Epithelial cell of esophagus (primary cell): ENCODE data around the gene TCP11.

ENCODE experiments used
- DNase-seq: peaks from one replicate; pipeline ENCODE4 v3.0.0; 2010; ENCODE audit warnings: low read depth
- H3K4me3 ChIP-seq: 2 replicates; pipeline ENCODE4 v1.5.1; 2011; ENCODE audit warnings: mild to moderate bottlenecking, low read length, control low read depth
- TF ChIP-seq, protein P1 (sequence below): IDR thresholded peaks from 2 replicates; pipeline ENCODE4 v1.5.1; 2011; ENCODE audit warnings: low read depth, mild to moderate bottlenecking, low read length, control low read depth, inconsistent platforms; ENCODE audit not compliant: insufficient read depth; ENCODE audit errors: missing control alignments

The TCP11 gene

GRCh38 chr6:35141007-35141655, at the start of gene TCP11:
TCP11 (minus strand) TSS chr6:35141339; CDS start chr6:35140870, 469 bp downstream.
- no peak for DNase-seq
- H3K4me3 ChIP-seq = no peak within 1 kb of the TSS
- TF ChIP-seq, protein P1, sequence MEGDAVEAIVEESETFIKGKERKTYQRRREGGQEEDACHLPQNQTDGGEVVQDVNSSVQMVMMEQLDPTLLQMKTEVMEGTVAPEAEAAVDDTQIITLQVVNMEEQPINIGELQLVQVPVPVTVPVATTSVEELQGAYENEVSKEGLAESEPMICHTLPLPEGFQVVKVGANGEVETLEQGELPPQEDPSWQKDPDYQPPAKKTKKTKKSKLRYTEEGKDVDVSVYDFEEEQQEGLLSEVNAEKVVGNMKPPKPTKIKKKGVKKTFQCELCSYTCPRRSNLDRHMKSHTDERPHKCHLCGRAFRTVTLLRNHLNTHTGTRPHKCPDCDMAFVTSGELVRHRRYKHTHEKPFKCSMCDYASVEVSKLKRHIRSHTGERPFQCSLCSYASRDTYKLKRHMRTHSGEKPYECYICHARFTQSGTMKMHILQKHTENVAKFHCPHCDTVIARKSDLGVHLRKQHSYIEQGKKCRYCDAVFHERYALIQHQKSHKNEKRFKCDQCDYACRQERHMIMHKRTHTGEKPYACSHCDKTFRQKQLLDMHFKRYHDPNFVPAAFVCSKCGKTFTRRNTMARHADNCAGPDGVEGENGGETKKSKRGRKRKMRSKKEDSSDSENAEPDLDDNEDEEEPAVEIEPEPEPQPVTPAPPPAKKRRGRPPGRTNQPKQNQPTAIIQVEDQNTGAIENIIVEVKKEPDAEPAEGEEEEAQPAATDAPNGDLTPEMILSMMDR = no peak

DNA sequence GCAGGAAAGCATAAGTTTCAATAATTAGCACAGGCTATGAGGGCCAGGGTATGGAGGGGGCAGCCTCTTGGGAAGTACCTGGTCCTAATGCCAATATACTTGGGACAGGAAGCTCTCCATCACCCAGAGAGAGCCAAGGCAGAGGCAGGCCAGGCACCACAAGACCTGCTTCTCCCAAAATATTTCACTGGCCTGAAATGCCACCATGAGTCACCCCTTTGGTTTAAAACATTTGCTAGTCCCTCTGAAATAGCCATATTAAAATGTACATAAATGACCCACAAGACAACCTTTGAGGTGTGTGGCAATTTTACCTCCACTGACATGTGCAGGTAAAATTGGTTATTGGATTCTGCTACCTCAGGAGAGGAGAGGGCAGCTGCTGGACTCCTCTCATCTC, 49.2 kb upstream of the TCP11 start:
- no peak for DNase-seq
- TF ChIP-seq, protein P1 = no peak
- no peak overlapping the region for H3K4me3 ChIP-seq

- no peak overlapping the region for H3K4me3 ChIP-seq
- TF ChIP-seq, protein P1 = no peak
- DNase-seq = no peak
Observed at GRCh38 chr6:35188886-35189285, 47.7 kb upstream of the TCP11 start.

- DNase-seq = no peak
- TF ChIP-seq, protein P1 = no peak
Observed at GRCh38 chr6:35186571-35186970, 45.4 kb upstream of the TCP11 start.

GRCh38 chr6:35185971-35186370, 44.8 kb upstream of the TCP11 start:
- H3K4me3 ChIP-seq = no peak overlapping the region
- TF ChIP-seq, protein P1 = no peak
- no peak for DNase-seq

More at GRCh38 chr6:35186571-35186970, 45.4 kb upstream of the TCP11 start:
- H3K4me3 ChIP-seq = no peak overlapping the region

DNA sequence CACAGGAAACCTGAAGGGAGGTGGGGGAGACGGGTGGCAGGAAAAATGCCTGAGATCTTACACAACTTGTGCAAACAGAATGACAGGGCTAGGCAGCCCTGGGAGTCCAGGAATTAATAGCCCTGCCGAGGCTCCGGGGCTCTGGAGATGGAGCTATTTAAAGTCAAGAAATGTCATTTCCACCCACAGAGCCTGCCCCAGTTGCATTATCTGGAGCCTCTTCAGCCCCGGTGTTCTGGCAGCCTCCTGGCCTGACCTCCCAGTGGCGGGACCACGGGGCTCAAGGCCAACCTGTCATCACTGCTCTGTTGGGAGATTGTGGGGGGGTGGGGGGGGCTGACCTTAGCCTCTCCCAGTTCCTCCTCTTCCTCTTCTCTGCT, 44.2 kb upstream of the TCP11 start:
- peak; percentile 81 for DNase-seq
- no peak overlapping the region for H3K4me3 ChIP-seq
- TF ChIP-seq, protein P1 = no peak
